GM19239 (cell line): ENCODE data around the gene CPB2.

Experiments used
- DNase-seq: peaks from one replicate; pipeline ENCODE4 v3.0.0; 2011; ENCODE audit warnings: low spot score; ENCODE audit not compliant: insufficient read length
- FAIRE-seq: peaks from 2 replicates; lab custom pipeline; 2011; peaks lifted over from hg19 to GRCh38; lab: Jason Lieb, UNC

Gene CPB2

GRCh38 chr13:46101002-46101401 is 3.8 kb downstream of the CPB2 start:
- DNase-seq (no peak), FAIRE-seq (peak; percentile 48)

- DNase-seq (no peak), FAIRE-seq (peak; percentile 53)
Observed at GRCh38 chr13:46100191-46100815, 4.5 kb downstream of the CPB2 start.

GRCh38 chr13:46097663-46098062 is 7.2 kb downstream of the CPB2 start:
- DNase-seq = no peak
- no peak for FAIRE-seq

- FAIRE-seq (no peak), DNase-seq (no peak)
Observed at GRCh38 chr13:46097015-46097414, 7.8 kb downstream of the CPB2 start.

- no peak for FAIRE-seq
- DNase-seq = no peak
Observed at GRCh38 chr13:46094478-46094877, 10.4 kb downstream of the CPB2 start.

GRCh38 chr13:46088821-46089562 is 15.8 kb downstream of the CPB2 start:
- no peak for FAIRE-seq
- no peak for DNase-seq

- no peak for DNase-seq
- FAIRE-seq = no peak
Observed at GRCh38 chr13:46087481-46087880, 17.4 kb downstream of the CPB2 start.

- DNase-seq (no peak), FAIRE-seq (no peak)
Observed at GRCh38 chr13:46086985-46087384, 17.8 kb downstream of the CPB2 start.

- no peak for FAIRE-seq
- no peak for DNase-seq
Observed at GRCh38 chr13:46086421-46086922, 18.4 kb downstream of the CPB2 start.

- FAIRE-seq (no peak), DNase-seq (no peak)
Observed at GRCh38 chr13:46085737-46086136, 19.1 kb downstream of the CPB2 start.

GRCh38 chr13:46082324-46082723 is 22.5 kb downstream of the CPB2 start:
- no peak for DNase-seq
- FAIRE-seq = no peak

- no peak for FAIRE-seq
- no peak for DNase-seq
Observed at GRCh38 chr13:46079770-46080169, 25.1 kb downstream of the CPB2 start.

- DNase-seq (no peak), FAIRE-seq (no peak)
Observed at GRCh38 chr13:46077265-46077664, 27.6 kb downstream of the CPB2 start.

- DNase-seq (no peak), FAIRE-seq (no peak)
Observed at GRCh38 chr13:46076827-46077226, 28.0 kb downstream of the CPB2 start.

GRCh38 chr13:46075811-46076210 is 29.0 kb downstream of the CPB2 start:
- FAIRE-seq (no peak), DNase-seq (no peak)

GRCh38 chr13:46071590-46072249 is 33.1 kb downstream of the CPB2 start:
- FAIRE-seq (no peak), DNase-seq (peak; percentile 40)

- DNase-seq = no peak
- no peak for FAIRE-seq
Observed at GRCh38 chr13:46063292-46063691, 41.5 kb downstream of the CPB2 start.

GRCh38 chr13:46062185-46062584 is 42.6 kb downstream of the CPB2 start:
- DNase-seq = no peak
- FAIRE-seq = no peak

GRCh38 chr13:46059405-46059804 is 45.4 kb downstream of the CPB2 start:
- no peak for FAIRE-seq
- DNase-seq = no peak

GRCh38 chr13:46058268-46058667 is 46.6 kb downstream of the CPB2 start:
- FAIRE-seq (no peak), DNase-seq (no peak)
